GM12878 (cell line): ENCODE data around the gene CCDC61. TPM values are rescaled to one million over a fixed set of nuclear protein-coding genes. Genes with fewer than 3 reads are reported as not detected.
A peak's percentile ranks its signal among the peaks of the same experiment; 100 is the strongest.

Experiments
- ATAC-seq: fragments of 200-7000 bp; cut with Tn5 transposase; 3 replicates; pipeline ENCODE4 v1.9.1; 2020; ENCODE audit warnings: mild to moderate bottlenecking, moderate library complexity
- BruUV-seq: library from RNA; stranded (reverse); fragments of 400-500 nt; replicated peaks from 2 replicates; lab custom pipeline; 2021; lab: Mats Ljungman, UMichigan
- CTCF ChIA-PET: fragments of 300-600 bp; sonication (Branson Sonifier 250); formaldehyde crosslinking; extraction: SDS; loops from one replicate; lab custom pipeline; 2021; ENCODE audit warnings: inconsistent platforms; lab: Yijun Ruan, JAX
- POLR2A ChIA-PET: fragments of 350-600 bp; formaldehyde crosslinking; extraction: SDS; loops from one replicate; lab custom pipeline; 2021; ENCODE audit warnings: inconsistent platforms; lab: Charles Lee
- RAD21 ChIA-PET: fragments of 300-600 bp; sonication (Branson Sonifier 250); formaldehyde crosslinking; loops from one replicate; lab custom pipeline; 2023; ENCODE audit warnings: antibody characterized with exemption; ENCODE audit not compliant: unreplicated experiment; lab: Charles Lee
- SMC1A ChIA-PET: fragments of 300-600 bp; sonication (Branson Sonifier 250); formaldehyde crosslinking; loops from one replicate; lab custom pipeline; 2023; ENCODE audit not compliant: unreplicated experiment, uncharacterized antibody; lab: Charles Lee
- DNase-seq: peaks from one replicate; pipeline ENCODE4 v3.0.0-alpha.2; 2011; ENCODE audit warnings: low read depth, low spot score
- FAIRE-seq: peaks from 3 replicates; lab custom pipeline; 2011; peaks lifted over from hg19 to GRCh38; lab: Jason Lieb, UNC
- H2AFZ ChIP-seq: 2 replicates; pipeline ENCODE4 v1.6.0; 2011; ENCODE audit warnings: low read depth, low read length, control low read depth; ENCODE audit not compliant: control insufficient read depth
- H3K27ac ChIP-seq: 2 replicates; pipeline ENCODE4 v1.5.1; 2011; ENCODE audit warnings: control low read depth; ENCODE audit not compliant: control insufficient read depth, insufficient read depth
- H3K27me3 ChIP-seq, 2 experiments: replicated peaks in 1 of 2; 2 replicates each; pipeline versions ENCODE4 v1.6.0 to v1.6.1; 2011; ENCODE audit warnings: low read length in 1 of 2; ENCODE audit not compliant: control insufficient read depth in 2 of 2, insufficient read depth in 2 of 2
- H3K36me3 ChIP-seq, 2 experiments: 2 replicates each; pipeline ENCODE4 v1.5.1; 2011; ENCODE audit warnings: low read length in 1 of 2; ENCODE audit not compliant: control insufficient read depth in 2 of 2, insufficient read depth in 2 of 2
- H3K4me1 ChIP-seq: 2 replicates; pipeline ENCODE4 v1.6.1; 2011; ENCODE audit warnings: mild to moderate bottlenecking, low read length, moderate library complexity, mixed read lengths; ENCODE audit not compliant: control insufficient read depth, insufficient read depth
- H3K4me2 ChIP-seq: 2 replicates; pipeline ENCODE4 v1.6.0; 2011; ENCODE audit warnings: control low read depth; ENCODE audit not compliant: control insufficient read depth, insufficient read depth
- H3K4me3 ChIP-seq: fragments of 200-600 bp; sonication (generic); 2 replicates; pipeline ENCODE4 v1.5.1; 2016
- H3K79me2 ChIP-seq: 2 replicates; pipeline ENCODE4 v1.6.0; 2011; ENCODE audit warnings: low read length; ENCODE audit not compliant: control insufficient read depth, insufficient read depth
- H3K9ac ChIP-seq: 2 replicates; pipeline ENCODE4 v1.8.0; 2011; ENCODE audit warnings: low read length, control low read depth, mixed read lengths; ENCODE audit not compliant: control insufficient read depth, insufficient read depth
- H3K9me3 ChIP-seq: replicated peaks from 3 replicates; pipeline ENCODE4 v1.5.1; 2011; ENCODE audit warnings: mild to moderate bottlenecking, low read length; ENCODE audit not compliant: control insufficient read depth, insufficient read depth
- H4K20me1 ChIP-seq: 2 replicates; pipeline ENCODE4 v1.6.0; 2011; ENCODE audit not compliant: control insufficient read depth, insufficient read depth
- CTCF ChIP-seq, 3 experiments: IDR thresholded peaks in 2 of 3; conservative IDR thresholded peaks in 1 of 3; 2 replicates each; pipeline ENCODE4 v1.5.1; 2011; ENCODE audit warnings: low read depth in 3 of 3, low read length in 3 of 3, mild to moderate bottlenecking in 3 of 3, control low read depth in 2 of 3, moderate library complexity in 2 of 3, inconsistent platforms in 1 of 3, mixed read lengths in 1 of 3; ENCODE audit not compliant: control insufficient read depth in 2 of 3, insufficient read depth in 1 of 3; ENCODE audit errors: extremely low read depth in 1 of 3
- IKZF2 ChIP-seq, 2 experiments: fragments of 450-650 bp; IDR thresholded peaks; 2 replicates each; pipeline ENCODE4 v1.6.1; 2017; ENCODE audit warnings: mild to moderate bottlenecking in 2 of 2, moderate library complexity in 2 of 2
- MYC ChIP-seq: IDR thresholded peaks from 2 replicates; pipeline ENCODE4 v1.6.1; 2011; ENCODE audit warnings: mild to moderate bottlenecking, low read length, moderate library complexity, inconsistent platforms; ENCODE audit not compliant: insufficient read depth, insufficient replicate concordance, insufficient read length, severe bottlenecking
- SIN3A ChIP-seq: IDR thresholded peaks from 2 replicates; pipeline ENCODE4 v1.6.1; 2012; ENCODE audit warnings: low read depth, low read length, improper control_type of control experiment
- SMC3 ChIP-seq: IDR thresholded peaks from 2 replicates; pipeline ENCODE4 v1.6.1; 2011; ENCODE audit warnings: low read length, improper control_type of control experiment, borderline replicate concordance
- WGBS: methylation state at CpG from one replicate; pipeline ENCODE4 v1.1.6; 2016; ENCODE audit warnings: low lambda C conversion rate; ENCODE audit not compliant: insufficient replicate concordance, insufficient coverage; ENCODE audit errors: missing lambda C conversion rate; 5-methylcytosine and 5-hydroxymethylcytosine counted together
- in situ Hi-C: fragments of 300-500 bp; cut with MboI; formaldehyde crosslinking; loops from 9 replicates; pipeline ENCODE4 v1.14.3; 2018; ENCODE audit warnings: mixed read lengths
- intact Hi-C: fragments of 100-400 bp; cut with micrococcal nuclease; formaldehyde crosslinking; loops from one replicate; pipeline ENCODE4 v1.14.2; 2022; ENCODE audit not compliant: unreplicated experiment
- polyA plus RNA-seq, 11 experiments: library from polyadenylated mRNA; depleted of rRNA in 4 of 11; unstranded in 6 of 11; stranded (reverse) in 5 of 11; fragments of >200 nt; fragmentation: Nextera tagmentation in 4 of 11; fragmentation: Illumina TruSeq in 1 of 11; extraction: Ambion mirVana in 4 of 11; extraction: Trizol in 1 of 11; gene quantifications; 1 replicate in 1 of 11; 2 replicates in 10 of 11; pipeline versions ENCODE4 v1.2.1 to v1.2.3, GENCODE V29; 2011 to 2016; ENCODE audit warnings: inconsistent platforms in 2 of 11, missing spikeins in 2 of 11, low read depth in 1 of 11
- total RNA-seq, 4 experiments: library from RNA; depleted of rRNA in 3 of 4; stranded (reverse); fragments of >200 nt in 3 of 4; fragmentation: Illumina TruSeq in 1 of 4; extraction: Trizol in 1 of 4; gene quantifications; 2 replicates each; pipeline versions ENCODE4 v1.2.1 to v1.2.3, GENCODE V29; 2013 to 2021

The CCDC61 gene
- total and polyA plus RNA-seq, 10 of the 15 experiments (the other 5 are each of a cell fraction or from before 2014, with no cell fraction given) = 0.27 to 27.1 (median 8.7) TPM

DNA sequence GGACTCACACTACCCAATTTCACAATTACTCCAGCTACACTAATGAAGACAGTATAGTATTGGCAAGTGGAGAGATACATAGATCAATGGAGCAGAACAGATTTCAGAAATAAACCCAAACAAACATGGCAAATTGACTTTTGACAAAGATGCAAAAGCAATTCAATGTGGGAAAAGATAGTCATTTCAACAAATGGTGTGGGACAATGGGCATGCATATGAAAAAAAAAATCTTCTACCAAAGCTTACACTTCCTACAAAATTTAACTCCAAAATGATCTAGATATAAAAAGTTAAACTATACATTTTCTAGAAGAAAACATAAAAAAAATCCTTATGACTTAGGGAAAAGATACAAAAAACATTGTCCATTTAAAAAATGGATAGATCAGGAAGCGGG, 48.3 kb downstream of the CCDC61 start:
- intact Hi-C loops = no loop called here
- no peaks in the 10 kb centered on the region for H3K36me3 ChIP-seq
- no peak overlapping the region for H3K9ac ChIP-seq
- no TSS peak for BruUV-seq
- no peak overlapping the region for H3K27ac ChIP-seq
- ChIA-PET SMC1A (interaction anchor here (2.2 kb wide), 1 partner anchor 15 kb away, joined by 8 read pairs; no protein-coding TSS in a partner anchor), RAD21 (no interaction called here), CTCF (interaction anchor here (0.5 to 1.5 kb wide), 5 partner anchors 14 to 469 kb away, joined by 3 to 6 read pairs (median 3); no protein-coding TSS in a partner anchor), POLR2A (no interaction called here)
- ATAC-seq (no peak), DNase-seq (no peak), FAIRE-seq (no peak)
- in situ Hi-C loops = no loop called here
- no peaks in the 10 kb centered on the region for H3K4me1 ChIP-seq
- 44% methylated on average over 1 of the region's 1 CpG for WGBS
- H4K20me1 ChIP-seq = no peaks in the 10 kb centered on the region
- H3K4me3 ChIP-seq = no peak overlapping the region
- TF ChIP-seq IKZF2 (IDR thresholded peaks at IDR 0.05) = no peak
- no peak for TF ChIP-seq SIN3A
- H3K4me2 ChIP-seq = no peak overlapping the region
- H3K79me2 ChIP-seq = no peaks in the 10 kb centered on the region
- no peak overlapping the region for H2AFZ ChIP-seq
- H3K27me3 ChIP-seq = peaks cover 3 to 5% of the 10 kb centered on the region in 2 experiments; a peak in 3 of 4 replicates
- H3K9me3 ChIP-seq = no peaks in the 10 kb centered on the region

DNA sequence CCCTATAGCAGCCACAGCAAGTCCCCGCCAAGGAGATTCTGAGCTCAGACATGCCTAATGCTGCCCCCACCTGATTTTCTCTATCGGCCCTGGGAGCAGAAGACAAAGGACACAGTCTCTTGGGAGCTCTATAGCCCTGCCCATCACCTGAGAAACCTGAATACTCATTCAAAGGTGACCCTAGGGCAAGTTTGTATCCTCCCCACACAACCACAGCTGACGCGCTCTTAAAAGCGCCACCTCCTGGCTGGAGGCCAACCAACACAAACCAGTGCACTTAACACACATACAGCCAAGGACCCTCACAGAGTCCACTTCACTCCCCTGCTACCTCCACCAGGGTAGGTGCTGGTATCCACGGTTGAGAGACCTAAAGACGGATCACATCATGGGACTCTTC, 54.3 kb downstream of the CCDC61 start:
- H4K20me1 ChIP-seq = no peaks in the 10 kb centered on the region
- POLR2A ChIA-PET = no interaction called here
- WGBS = 43% methylated on average over 7 of the region's 7 CpGs
- SMC1A ChIA-PET = interaction anchor here (1.0 kb wide), 1 partner anchor 216 kb away, joined by 3 read pairs; no protein-coding TSS in a partner anchor
- DNase-seq (no peak), FAIRE-seq (no peak), ATAC-seq (no peak)
- H2AFZ ChIP-seq = no peak overlapping the region
- H3K27ac ChIP-seq = no peak overlapping the region
- H3K9me3 ChIP-seq = no peaks in the 10 kb centered on the region
- H3K4me2 ChIP-seq = no peak overlapping the region
- 0 out of 4 replicates have a peak, but pooled peaks cover 0 to 2% of the 10 kb centered on the region in 2 experiments for H3K27me3 ChIP-seq
- H3K4me1 ChIP-seq = no peaks in the 10 kb centered on the region
- RAD21 ChIA-PET = interaction anchor here (0.9 kb wide), 1 partner anchor 21 kb away, joined by 4 read pairs; no protein-coding TSS in a partner anchor
- in situ Hi-C loops (no loop called here), intact Hi-C loops (no loop called here)
- no TSS peak for BruUV-seq
- no peak overlapping the region for H3K4me3 ChIP-seq
- no peaks in the 10 kb centered on the region for H3K79me2 ChIP-seq
- TF ChIP-seq SMC3 = peak; percentile 8; the same call in 1 of the 2 replicates
- no peak for TF ChIP-seq MYC
- TF ChIP-seq CTCF (IDR thresholded peaks at IDR 0.05 in 2 of 3, conservative IDR thresholded peaks at IDR 0.05 in 1 of 3; ENCODE audit: control insufficient read depth in 2 of 3, extremely low read depth in 1 of 3, insufficient read depth in 1 of 3, low read depth in 3 of 3, low read length in 3 of 3) = peak; percentile 22 to 33 (median 23); a peak in 2 of 6 replicates
- H3K36me3 ChIP-seq = no peaks in the 10 kb centered on the region
- CTCF ChIA-PET = interaction anchor here (0.5 to 2.0 kb wide), 5 partner anchors 8 to 216 kb away, joined by 3 to 11 read pairs (median 5); no protein-coding TSS in a partner anchor
- H3K9ac ChIP-seq = no peak overlapping the region
